NCI-H2029 treated with DMSO at 0.1 percent for 48 hours (cell line): ENCODE measurements around the gene TM9SF2.
"Not testable (repeated sequence)": the region's sequence is repeated elsewhere in the genome, so short reads cannot be mapped to it uniquely, and the experiment has no call there.

Source experiments
- DNase-seq: peaks from one replicate; lab custom pipeline; 2025; lab: John Stamatoyannopoulos, UW

Gene TM9SF2, protein sequence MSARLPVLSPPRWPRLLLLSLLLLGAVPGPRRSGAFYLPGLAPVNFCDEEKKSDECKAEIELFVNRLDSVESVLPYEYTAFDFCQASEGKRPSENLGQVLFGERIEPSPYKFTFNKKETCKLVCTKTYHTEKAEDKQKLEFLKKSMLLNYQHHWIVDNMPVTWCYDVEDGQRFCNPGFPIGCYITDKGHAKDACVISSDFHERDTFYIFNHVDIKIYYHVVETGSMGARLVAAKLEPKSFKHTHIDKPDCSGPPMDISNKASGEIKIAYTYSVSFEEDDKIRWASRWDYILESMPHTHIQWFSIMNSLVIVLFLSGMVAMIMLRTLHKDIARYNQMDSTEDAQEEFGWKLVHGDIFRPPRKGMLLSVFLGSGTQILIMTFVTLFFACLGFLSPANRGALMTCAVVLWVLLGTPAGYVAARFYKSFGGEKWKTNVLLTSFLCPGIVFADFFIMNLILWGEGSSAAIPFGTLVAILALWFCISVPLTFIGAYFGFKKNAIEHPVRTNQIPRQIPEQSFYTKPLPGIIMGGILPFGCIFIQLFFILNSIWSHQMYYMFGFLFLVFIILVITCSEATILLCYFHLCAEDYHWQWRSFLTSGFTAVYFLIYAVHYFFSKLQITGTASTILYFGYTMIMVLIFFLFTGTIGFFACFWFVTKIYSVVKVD

DNA sequence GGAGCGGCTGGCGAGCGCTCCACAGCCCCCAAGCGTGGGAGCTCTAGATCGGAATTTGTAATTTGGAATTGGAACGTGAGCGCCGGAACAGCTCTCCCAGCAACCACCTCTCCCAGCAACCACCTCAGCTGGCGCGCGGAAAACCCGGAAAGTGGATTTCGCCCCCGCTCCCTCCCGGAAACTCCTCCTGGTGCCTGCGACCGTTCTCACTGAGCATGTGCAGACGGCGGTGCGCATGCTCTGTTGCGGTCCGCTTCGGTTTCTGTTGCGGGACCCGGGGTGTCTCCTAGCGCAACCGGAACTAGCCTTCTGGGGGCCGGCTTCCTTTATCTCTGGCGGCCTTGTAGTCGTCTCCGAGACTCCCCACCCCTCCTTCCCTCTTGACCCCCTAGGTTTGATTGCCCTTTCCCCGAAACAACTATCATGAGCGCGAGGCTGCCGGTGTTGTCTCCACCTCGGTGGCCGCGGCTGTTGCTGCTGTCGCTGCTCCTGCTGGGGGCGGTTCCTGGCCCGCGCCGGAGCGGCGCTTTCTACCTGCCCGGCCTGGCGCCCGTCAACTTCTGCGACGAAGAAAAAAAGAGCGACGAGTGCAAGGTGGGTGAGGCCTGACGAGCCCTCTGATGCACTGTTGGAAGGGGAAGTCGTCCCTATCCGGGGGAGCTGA is at the start of gene TM9SF2:
TSS of gene TM9SF2 (plus strand) at position 289 of the 664 bp plus-strand sequence. CDS start at position 424, 135 bp downstream.
- peak; percentile 49 for DNase-seq

DNA sequence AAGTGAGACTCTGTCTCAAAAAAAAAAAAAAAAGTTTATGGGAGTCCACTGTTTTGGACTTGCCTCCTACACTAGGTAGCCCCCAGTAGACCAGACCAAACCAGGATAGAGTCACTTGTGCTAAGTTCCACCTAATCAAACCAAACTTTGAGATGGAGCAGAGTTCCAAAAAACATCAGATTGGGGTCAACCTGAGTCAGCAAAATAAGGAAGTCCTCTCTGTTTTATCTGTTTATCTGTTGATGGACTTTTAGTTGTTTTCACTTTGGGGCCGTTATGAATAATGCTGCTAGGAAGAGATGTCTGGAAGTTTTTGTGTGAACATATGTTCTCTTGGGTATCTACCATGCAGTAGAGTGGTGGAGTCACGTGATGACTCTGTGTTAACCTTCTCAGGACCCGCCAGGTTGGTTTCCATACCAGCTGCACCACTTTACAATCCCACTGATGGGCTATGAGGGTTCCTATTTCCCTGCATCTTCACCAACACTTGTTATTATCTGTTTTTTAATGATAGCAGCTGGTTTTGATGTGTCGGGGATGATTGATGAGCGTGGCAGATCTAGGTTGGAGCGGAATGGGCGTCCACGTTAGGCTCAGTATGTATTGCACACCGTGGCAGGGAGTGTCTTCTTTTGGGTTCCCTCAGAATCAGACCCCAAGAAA is 46.6 kb upstream of the TM9SF2 start:
- DNase-seq = no peak

DNA sequence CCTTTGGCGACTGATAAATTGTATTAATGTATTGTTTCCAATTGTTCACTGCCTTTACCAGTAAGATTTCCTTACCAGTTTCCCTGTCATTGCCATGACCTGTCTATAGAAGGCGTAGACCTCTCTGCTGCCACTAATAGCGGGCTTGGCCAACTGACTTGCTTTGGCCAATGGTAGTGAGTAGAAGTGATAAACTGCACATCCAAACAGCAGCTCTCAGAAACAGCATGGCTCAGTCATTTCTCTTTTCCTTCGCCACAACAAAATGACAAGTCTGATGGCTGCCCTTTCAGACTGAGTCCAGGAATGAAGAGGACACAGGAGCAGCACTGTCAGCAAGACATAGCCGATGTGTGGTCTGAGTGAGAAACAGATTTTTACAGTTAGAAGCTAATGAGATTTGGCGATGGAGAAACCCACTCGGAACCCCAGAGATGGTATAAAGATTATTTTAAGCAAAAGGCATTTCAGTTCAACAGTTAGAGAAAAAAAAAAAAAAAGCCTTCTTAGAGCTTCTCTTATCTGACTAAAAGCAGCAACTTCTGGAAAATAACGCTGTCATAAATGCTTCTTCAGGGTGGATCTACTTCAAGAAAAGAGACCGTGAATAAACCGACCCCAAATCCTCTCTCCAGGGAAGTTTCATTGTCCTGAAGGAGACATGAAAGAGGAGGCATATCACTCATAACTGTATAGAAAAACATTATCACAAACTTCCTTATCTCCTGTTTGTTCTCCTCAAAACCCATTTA is 42.0 kb upstream of the TM9SF2 start:
- no peak for DNase-seq

DNA sequence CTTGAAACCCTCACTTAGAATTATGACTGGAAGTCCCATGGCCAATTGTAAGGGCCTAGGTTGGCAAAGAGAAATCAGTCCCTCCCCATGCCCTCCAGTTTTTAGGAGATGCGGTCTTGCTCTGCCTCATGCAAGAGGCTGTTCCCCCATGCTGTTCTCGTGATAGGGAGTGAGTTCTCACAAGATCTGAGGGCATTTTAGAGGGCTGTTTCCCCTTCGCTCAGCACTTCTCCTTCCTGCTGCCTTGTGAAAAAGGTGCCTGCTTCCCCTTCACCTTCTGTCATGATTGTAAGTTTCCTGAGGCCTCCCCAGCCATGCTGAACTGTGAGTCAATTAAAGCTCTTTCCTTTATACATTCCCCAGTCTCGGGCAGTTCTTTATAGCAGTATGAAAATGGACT is 40.5 kb upstream of the TM9SF2 start:
- DNase-seq = not testable (repeated sequence)

DNA sequence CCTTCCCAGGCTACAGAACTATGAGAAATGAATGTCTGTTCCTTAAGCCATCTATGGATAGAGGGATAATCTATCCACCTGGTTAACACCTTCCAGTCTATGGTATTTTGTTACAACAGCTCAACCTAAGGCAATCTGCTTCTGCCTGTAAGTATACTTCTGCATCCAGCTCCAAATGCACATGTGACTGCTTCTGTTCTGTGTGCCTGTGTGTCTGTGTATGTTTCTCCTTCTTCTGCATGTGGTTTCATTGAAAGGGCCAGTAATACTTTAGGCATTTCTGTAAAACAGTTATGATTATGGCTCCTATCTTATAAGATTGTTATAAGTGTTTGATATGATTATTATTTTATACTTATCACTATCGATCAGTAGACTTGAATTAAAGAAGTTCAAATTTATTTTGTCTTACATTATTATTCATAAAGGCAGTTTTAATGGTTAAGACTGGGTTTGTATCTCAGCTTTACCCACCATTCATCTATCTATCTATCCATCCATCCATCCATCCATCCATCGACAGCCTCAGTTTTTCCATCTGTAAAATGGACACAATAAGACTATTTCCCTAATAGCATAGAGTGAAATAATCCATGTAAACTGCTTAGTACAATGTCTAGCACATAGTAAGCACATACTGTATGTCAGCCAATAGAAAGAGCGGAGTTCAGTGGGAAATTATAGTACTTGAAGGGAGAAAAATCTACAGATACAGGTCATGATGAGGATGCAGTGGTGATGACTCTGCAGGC is 37.5 kb upstream of the TM9SF2 start:
- DNase-seq = no peak

DNA sequence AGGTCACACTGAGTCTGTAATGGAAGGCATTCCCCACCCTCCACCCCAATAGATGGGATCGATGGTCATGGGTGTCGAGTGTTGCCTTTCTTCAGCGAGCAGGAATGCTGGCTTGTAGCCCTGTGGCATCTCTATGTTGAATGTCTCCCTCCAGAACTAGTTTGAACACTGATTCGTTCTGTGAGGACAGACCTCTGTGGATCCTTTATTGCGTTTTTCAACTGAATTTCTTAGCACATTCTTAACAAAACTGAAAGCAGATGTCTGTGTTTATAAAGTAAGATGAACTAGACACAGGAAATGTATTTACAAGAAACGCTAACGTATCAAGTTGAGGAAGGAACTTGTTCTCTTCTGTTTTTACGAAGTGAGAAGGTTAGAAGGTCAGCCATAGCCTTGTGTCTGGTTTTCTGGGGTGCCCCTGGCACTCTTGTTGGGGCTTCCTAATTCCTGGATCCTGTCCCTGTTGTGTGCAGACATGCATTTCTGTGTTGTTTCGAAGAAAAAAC is 36.8 kb upstream of the TM9SF2 start:
- DNase-seq = no peak

DNA sequence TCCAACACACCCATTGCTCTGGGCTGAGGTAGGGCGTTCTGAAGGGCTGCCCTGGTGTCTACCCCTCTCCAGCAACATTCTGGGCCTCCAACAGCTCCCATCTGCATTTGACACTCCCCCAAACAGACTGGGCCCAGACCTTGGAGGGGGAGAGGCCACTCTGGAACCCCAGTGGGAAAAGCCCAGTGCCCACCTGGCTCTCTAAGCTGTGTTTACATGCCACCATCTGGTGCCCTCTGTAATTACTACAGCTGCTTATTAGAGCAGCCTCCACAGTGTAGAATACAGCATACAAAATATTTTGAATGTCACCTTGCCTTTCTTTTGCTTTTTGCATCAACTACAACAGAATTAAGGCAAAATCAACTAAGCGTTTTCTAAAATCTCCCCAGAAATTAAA is 35.8 kb upstream of the TM9SF2 start:
- no peak for DNase-seq

DNA sequence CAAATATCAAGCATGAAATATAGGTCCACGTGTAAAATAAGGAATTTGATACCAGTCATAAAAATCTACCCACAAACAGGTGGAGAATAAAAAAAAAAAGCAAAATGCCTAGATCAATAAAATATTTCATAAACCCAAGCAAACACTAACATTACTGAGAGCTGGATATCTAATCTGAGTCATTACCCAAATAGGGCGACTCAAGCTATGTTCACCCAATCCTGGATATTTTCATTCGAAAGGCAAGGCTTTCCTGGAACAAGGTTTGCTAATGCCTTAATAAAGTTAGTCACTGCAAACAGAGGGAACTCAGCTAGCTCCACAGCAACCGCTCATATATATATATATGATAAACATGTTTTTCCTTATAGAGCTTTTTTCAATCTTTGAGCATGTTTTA is 33.5 kb upstream of the TM9SF2 start:
- no peak for DNase-seq

DNA sequence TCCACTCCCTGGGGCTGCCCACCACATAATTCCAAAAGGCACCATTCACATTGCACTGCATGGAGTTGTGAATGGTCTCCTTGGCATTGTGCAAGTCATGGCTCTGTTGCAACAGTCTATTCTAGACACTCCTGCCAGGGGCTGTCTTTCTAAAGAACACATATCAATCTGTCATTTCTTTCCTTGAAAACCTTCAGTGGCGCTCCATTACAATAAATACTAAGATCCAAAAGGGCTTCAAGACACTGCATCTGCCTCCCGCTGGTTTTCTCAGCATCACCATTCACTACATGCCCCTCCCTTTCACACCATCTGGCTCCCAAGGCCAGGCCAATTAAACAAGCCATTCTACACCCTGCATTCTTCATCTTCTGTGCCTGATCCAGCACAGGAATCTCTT is 32.2 kb upstream of the TM9SF2 start:
- no peak for DNase-seq

DNA sequence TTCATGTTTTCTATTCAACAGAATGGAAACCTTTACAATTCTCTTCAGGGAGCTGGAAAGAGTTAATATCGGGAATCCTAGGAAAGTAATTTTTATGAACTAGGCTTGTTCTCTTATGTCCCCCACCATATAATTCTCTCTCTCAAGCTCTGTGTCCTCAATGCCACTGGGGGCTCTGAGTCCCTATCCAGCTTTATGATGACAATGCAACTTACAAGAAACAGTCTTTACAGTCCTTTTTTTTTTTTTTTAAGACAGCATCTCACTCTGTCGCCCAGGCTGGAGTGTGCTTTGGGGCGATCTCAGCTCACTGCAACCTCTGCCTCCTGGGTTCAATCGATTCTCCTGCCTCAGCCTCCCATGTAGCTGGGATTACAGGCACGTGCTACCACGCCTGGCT is 31.2 kb upstream of the TM9SF2 start:
- no peak for DNase-seq

DNA sequence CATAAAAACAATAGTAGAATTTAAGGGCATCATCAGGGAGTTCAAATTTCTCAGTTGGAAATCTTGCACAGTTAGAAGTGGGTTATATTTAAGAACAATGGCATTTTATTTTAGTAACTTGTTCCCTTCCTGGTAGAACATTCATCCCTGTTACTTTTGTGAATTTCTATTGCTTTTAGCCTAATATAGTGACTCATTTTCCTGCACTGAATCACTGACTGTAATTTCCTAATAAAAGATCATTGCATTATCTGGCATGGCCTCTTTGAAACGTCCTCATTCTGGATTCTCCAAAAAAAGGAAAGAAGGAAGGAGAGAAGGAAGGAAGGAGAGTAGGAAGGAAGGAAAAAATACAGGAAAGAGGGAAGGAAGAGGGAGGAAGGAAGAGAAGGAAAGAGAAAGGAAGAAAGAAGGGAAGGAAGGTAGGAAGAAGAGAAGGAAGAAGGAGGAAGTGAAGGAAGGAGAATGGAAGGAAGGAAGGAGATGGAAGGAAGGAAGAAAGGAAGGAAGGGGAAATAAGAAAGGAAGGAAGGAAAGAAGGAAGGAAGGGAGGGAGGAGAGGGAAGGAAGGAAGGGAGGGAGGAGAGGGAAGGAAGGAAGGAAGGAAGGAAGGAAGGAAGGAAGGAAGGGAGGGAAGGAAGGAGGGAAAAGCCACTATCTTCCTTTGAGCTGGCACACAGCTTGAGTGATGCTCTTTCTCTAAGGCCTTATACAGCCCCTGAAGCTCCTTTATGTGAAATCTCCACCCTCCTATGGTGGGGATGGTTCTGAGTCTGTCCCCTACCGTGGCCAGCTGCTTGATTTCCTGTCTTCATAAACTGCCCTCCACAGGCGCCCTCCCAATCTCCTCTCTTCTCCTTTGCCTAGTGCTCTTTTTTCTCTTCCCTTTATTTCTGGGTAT is 29.8 kb upstream of the TM9SF2 start:
- DNase-seq = no peak

DNA sequence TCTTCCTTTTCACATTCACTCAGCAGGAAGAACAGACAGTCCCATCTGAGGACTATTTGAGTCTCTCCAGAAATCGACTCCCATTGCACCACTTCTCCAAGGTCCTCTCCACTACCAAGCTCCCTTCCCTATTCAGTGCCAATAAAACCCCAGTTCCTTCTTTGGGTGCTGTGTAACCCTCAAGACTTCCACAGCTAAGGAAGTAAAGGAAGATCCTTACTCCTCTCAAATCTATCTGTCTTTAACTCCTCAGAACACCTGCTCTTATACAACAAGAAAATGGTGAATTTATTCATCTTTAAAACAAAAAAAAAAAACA is 29.2 kb upstream of the TM9SF2 start:
- no peak for DNase-seq

DNA sequence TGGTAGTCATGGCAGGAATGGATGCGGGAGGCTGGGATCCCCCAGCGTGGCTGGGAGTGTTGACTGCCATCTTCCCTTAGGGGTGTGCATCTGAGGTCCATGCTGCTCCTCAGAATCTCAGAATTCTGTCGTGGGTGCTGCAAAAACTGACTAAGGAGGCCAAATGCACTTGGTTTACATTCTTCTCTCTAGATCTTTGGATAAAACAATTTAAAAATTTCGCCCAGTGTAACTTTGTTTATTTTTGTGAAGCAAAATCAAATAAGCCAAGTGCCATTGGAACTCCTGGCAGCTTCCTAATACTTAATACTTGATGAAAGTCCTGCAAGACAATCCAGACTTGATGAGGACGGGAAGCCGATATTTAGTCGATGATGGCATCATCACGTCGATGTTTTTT is 27.8 kb upstream of the TM9SF2 start:
- DNase-seq = no peak

DNA sequence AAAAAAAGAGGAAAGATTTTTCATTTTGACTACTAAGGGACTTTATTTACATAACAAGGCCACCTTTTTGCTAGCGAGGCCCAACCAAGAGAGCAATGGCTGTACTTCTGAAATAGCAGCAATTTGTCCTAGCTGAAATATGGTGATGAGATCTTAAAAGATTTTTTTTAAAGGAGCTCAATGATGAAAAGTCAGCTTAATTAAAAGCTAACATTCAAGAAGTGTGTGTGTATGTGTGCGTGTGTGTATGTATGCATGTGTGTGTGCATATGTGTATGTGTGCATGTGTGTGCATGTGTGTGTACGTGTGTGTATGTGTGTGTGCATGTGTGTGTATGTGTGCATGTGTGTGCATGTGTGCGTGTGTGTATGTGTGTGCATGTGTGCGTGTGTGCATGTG is 24.6 kb upstream of the TM9SF2 start:
- DNase-seq = no peak

DNA sequence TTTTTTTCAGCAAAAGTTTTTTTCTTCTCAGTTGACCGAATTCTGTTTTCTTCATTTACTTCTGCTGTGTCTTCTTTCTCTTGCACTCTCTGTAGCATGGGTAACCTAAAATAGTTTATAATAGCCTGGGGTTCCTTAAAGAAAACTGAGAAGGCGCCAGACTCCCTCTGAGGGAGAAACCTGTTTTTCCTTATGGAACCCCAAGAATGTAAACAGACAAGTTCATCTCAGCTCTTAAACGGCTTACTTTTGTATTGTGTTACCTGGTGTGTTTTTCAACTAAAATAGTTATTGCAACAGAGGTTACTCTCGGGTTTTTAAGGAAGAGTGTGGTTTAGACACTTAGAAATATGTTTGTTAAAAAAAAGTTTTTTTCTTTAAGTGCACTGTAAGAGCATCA is 23.8 kb upstream of the TM9SF2 start:
- DNase-seq = no peak

DNA sequence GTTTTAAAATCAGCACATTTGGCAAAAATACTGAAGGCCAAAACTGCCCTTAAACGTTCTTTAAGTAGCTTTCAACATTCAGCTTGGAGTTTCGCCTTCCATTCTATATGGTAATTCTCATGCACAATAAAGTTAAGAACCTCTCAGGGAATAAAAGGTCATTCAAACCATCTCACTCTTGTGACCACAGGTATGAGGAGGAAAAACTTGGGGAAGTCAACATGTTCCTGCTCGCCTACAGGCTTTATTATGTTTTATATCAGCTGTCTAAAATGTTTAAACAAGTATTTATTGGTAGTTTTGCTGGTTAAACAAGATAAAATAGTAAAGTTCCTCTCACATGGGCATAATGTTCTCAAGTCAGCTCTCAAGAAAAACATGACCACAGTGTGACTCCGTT is 19.9 kb upstream of the TM9SF2 start:
- DNase-seq = no peak

DNA sequence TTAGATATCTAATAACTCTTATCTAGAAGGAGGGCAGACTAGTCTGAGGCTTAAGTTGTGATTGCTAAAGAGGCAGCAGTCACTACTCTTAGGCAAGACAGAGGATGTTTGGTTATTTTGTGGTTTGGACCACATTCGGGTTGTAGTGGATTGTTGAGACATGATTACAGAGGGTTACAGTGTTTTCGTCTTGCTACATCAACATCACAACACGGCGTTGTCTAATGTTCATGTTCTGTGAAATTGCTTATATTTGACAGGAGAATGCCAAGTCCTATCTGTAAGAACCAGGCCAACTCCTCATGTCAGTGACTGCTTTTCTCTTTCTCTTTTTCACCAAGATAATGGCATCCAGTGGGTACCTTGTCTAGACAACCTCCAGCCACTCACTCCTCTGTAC is 16.8 kb upstream of the TM9SF2 start:
- DNase-seq = no peak

DNA sequence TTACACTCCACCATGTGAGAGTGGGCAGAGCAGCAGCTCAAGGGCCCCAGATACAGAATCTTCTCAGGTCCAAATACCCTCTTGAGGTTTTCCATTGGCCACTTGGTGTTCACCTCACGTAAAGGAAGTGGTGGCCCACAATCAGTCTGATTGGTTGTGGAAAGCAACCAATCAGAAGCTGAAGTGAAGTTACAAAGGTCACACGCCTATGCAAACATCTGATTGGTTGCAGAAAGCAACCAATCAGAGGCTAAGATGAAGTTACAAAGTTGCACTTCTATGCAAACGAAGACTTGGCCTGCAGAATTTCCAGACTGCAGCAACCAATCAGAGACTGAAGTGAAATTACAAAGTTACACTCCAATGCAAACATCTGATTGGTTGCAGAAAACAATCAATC is 14.3 kb upstream of the TM9SF2 start:
- no peak for DNase-seq

DNA sequence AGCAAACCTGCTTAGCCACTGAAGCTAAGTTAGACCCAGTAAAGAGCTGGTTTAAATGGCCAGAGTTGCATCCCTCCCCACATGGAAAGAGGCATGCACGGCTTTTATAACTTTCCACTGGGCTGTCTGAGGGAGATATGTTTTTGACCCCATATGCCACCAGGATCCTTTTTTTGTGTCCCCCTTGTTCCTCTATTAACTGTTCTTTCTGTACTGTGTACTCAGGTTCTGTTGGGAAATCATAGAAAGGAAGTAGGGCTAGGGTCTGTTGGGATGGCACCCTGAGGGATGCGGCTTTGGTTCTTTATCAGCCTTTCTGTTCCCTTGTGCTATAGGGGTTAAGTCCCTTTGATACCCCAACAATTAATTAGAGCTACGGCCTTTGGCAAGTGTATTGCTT is 12.2 kb upstream of the TM9SF2 start:
- DNase-seq = no peak

DNA sequence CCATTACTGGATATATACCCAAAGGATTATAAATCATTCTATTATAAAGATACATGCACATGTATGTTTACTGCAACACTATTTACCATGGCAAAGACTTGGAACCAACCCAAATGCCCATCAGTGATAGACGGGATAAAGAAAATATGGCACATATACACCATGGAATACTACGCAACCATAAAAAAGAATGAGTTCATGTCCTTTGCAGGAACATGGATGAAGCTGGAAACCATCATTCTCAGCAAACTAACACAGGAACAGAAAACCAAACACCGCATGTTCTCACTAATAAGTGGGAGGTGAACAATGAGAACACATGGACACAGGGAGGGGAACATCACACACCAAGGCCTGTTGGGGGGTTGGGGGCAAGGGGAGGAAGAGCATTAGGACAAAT is 9.5 kb upstream of the TM9SF2 start:
- not testable (repeated sequence) for DNase-seq
